Measurements from ENCODE around the gene SULT1A3. TPM values are rescaled to one million over a fixed set of nuclear protein-coding genes. Genes with fewer than 3 reads are reported as not detected.

Gene SULT1A3
- polyA plus RNA-seq, 10 donors = 1.5 to 6.4 (median 2.9) TPM

Other genes with a start within 250 kb of the SULT1A3 start
- gene TMEM219, start 237.2 kb upstream of the SULT1A3 start, polyA plus RNA-seq (ENCODE audit: insufficient read length in 10 of 10) = 10 to 100 TPM; 54.7 to 68.3 (median 61.6) TPM
- 10 to 100 TPM; 25.1 to 39.2 (median 32.9) TPM for gene TAOK2, start 225.4 kb upstream of the SULT1A3 start, polyA plus RNA-seq (ENCODE audit: insufficient read length in 10 of 10)
- 10 to 100 TPM in 9 of 10 donors, 1 to 10 TPM in 1; 9.5 to 19.3 (median 12.7) TPM for gene HIRIP3, start 203.6 kb upstream of the SULT1A3 start, polyA plus RNA-seq (ENCODE audit: insufficient read length in 10 of 10)
- gene INO80E, start 203.0 kb upstream of the SULT1A3 start, polyA plus RNA-seq (ENCODE audit: insufficient read length in 10 of 10) = 10 to 100 TPM; 26.6 to 41.4 (median 30.4) TPM
- gene DOC2A, start 188.2 kb upstream of the SULT1A3 start, polyA plus RNA-seq (ENCODE audit: insufficient read length in 10 of 10) = 1 to 10 TPM in 4 of 10 donors, under 1 TPM in 6; 0.48 to 1.8 (median 0.92) TPM
- gene C16orf92, start 176.1 kb upstream of the SULT1A3 start, polyA plus RNA-seq (ENCODE audit: insufficient read length in 10 of 10) = not detected
- gene TLCD3B, start 168.0 kb upstream of the SULT1A3 start, polyA plus RNA-seq (ENCODE audit: insufficient read length in 10 of 10) = 1 to 10 TPM in 3 of 10 donors, under 1 TPM in 7; 0.44 to 1.9 (median 0.95) TPM
- 1,000 to 10,000 TPM; 1,170 to 2,766 (median 2,118) TPM for gene ALDOA, start 133.5 kb upstream of the SULT1A3 start, polyA plus RNA-seq (ENCODE audit: insufficient read length in 10 of 10)
- gene PPP4C, start 123.3 kb upstream of the SULT1A3 start, polyA plus RNA-seq (ENCODE audit: insufficient read length in 10 of 10) = 10 to 100 TPM; 44.3 to 78.8 (median 57.1) TPM
- under 1 TPM; 0.32 to 0.82 (median 0.56) TPM for gene TBX6, start 107.3 kb upstream of the SULT1A3 start, polyA plus RNA-seq (ENCODE audit: insufficient read length in 10 of 10)
- 10 to 100 TPM; 22.6 to 34.3 (median 27.0) TPM for gene YPEL3, start 103.0 kb upstream of the SULT1A3 start, polyA plus RNA-seq (ENCODE audit: insufficient read length in 10 of 10)
- 1 to 10 TPM; 3.9 to 9.5 (median 5.3) TPM for gene GDPD3, start 85.7 kb upstream of the SULT1A3 start, polyA plus RNA-seq (ENCODE audit: insufficient read length in 10 of 10)
- 10 to 100 TPM; 35.8 to 50.2 (median 44.2) TPM for gene MAPK3, start 76.0 kb upstream of the SULT1A3 start, polyA plus RNA-seq (ENCODE audit: insufficient read length in 10 of 10)
- gene CORO1A, start 15.7 kb upstream of the SULT1A3 start, polyA plus RNA-seq (ENCODE audit: insufficient read length in 10 of 10) = 10 to 100 TPM; 10.2 to 65.9 (median 16.0) TPM
- 10 to 100 TPM; 14.1 to 35.4 (median 23.4) TPM for gene BOLA2B, start 5.6 kb upstream of the SULT1A3 start, polyA plus RNA-seq (ENCODE audit: insufficient read length in 10 of 10)
- 10 to 100 TPM; 10.4 to 24.7 (median 15.7) TPM for gene SLX1A, start 5.4 kb upstream of the SULT1A3 start, polyA plus RNA-seq (ENCODE audit: insufficient read length in 10 of 10)
- gene NPIPB13, start 49.2 kb downstream of the SULT1A3 start, polyA plus RNA-seq (ENCODE audit: insufficient read length in 10 of 10) = 10 to 100 TPM in 4 of 10 donors, 1 to 10 TPM in 6; 1.9 to 29.3 (median 4.3) TPM
- 10 to 100 TPM; 28.4 to 43.0 (median 33.1) TPM for gene CD2BP2, start 156.1 kb downstream of the SULT1A3 start, polyA plus RNA-seq (ENCODE audit: insufficient read length in 10 of 10)
- gene TBC1D10B, start 171.2 kb downstream of the SULT1A3 start, polyA plus RNA-seq (ENCODE audit: insufficient read length in 10 of 10) = 10 to 100 TPM; 26.6 to 33.6 (median 29.4) TPM
- gene MYL11, start 175.5 kb downstream of the SULT1A3 start, polyA plus RNA-seq (ENCODE audit: insufficient read length in 10 of 10) = 1,000 to 10,000 TPM; 4,606 to 8,402 (median 7,909) TPM
- gene SEPTIN1, start 183.3 kb downstream of the SULT1A3 start, polyA plus RNA-seq (ENCODE audit: insufficient read length in 10 of 10) = 1 to 10 TPM in 9 of 10 donors, under 1 TPM in 1; 0.94 to 9.0 (median 3.0) TPM
- gene ZNF48, start 196.2 kb downstream of the SULT1A3 start, polyA plus RNA-seq (ENCODE audit: insufficient read length in 10 of 10) = 1 to 10 TPM; 4.8 to 8.4 (median 5.9) TPM
- gene ZNF771, start 208.4 kb downstream of the SULT1A3 start, polyA plus RNA-seq (ENCODE audit: insufficient read length in 10 of 10) = 1 to 10 TPM; 3.0 to 7.0 (median 4.0) TPM
- gene DCTPP1, start 230.8 kb downstream of the SULT1A3 start, polyA plus RNA-seq (ENCODE audit: insufficient read length in 10 of 10) = 10 to 100 TPM; 22.9 to 38.5 (median 27.9) TPM
- gene SEPHS2, start 246.6 kb downstream of the SULT1A3 start, polyA plus RNA-seq (ENCODE audit: insufficient read length in 10 of 10) = 10 to 100 TPM; 14.1 to 22.6 (median 15.9) TPM